HG02884 (cell line): ENCODE results near the gene PARD3.

Experiments
- ATAC-seq: cut with Tn5 transposase; IDR thresholded peaks from one replicate; pipeline ENCODE4 v1.9.1; 2021; ENCODE audit warnings: mild to moderate bottlenecking, moderate library complexity; ENCODE audit not compliant: unreplicated experiment

PARD3 gene

GRCh38 chr10:34520084-34520483 is 295.0 kb downstream of the PARD3 start:
- ATAC-seq = no peak

- no peak for ATAC-seq
Measured at GRCh38 chr10:34514290-34514689, 300.8 kb downstream of the PARD3 start.

GRCh38 chr10:34513636-34514035 is 301.5 kb downstream of the PARD3 start:
- ATAC-seq = no peak

GRCh38 chr10:34507217-34507616 is 307.9 kb downstream of the PARD3 start:
- ATAC-seq = no peak

- ATAC-seq = no peak
Measured at GRCh38 chr10:34506786-34507185, 308.3 kb downstream of the PARD3 start.

- no peak for ATAC-seq
Measured at GRCh38 chr10:34505338-34505737, 309.8 kb downstream of the PARD3 start.

- no peak for ATAC-seq
Measured at GRCh38 chr10:34504534-34504933, 310.6 kb downstream of the PARD3 start.

GRCh38 chr10:34503704-34504103 is 311.4 kb downstream of the PARD3 start:
- no peak for ATAC-seq

- no peak for ATAC-seq
Measured at GRCh38 chr10:34499612-34500279, 315.4 kb downstream of the PARD3 start.

GRCh38 chr10:34498821-34499220 is 316.3 kb downstream of the PARD3 start:
- ATAC-seq = no peak

- ATAC-seq = no peak
Measured at GRCh38 chr10:34495938-34496337, 319.2 kb downstream of the PARD3 start.

- no peak for ATAC-seq
Measured at GRCh38 chr10:34494012-34494411, 321.1 kb downstream of the PARD3 start.

GRCh38 chr10:34492081-34492480 is 323.0 kb downstream of the PARD3 start:
- ATAC-seq = no peak

GRCh38 chr10:34491678-34492077 is 323.4 kb downstream of the PARD3 start:
- ATAC-seq = no peak

GRCh38 chr10:34489973-34490745 is 324.9 kb downstream of the PARD3 start:
- no peak for ATAC-seq

- ATAC-seq = no peak
Measured at GRCh38 chr10:34489411-34489810, 325.7 kb downstream of the PARD3 start.

GRCh38 chr10:34488476-34489130 is 326.5 kb downstream of the PARD3 start:
- ATAC-seq = no peak

GRCh38 chr10:34486008-34486407 is 329.1 kb downstream of the PARD3 start:
- ATAC-seq = no peak

GRCh38 chr10:34484164-34484563 is 330.9 kb downstream of the PARD3 start:
- ATAC-seq = no peak

GRCh38 chr10:34480345-34480744 is 334.8 kb downstream of the PARD3 start:
- ATAC-seq = no peak

GRCh38 chr10:34479520-34480179 is 335.4 kb downstream of the PARD3 start:
- no peak for ATAC-seq
